ENCODE measurements around the gene GGCX. TPM values are rescaled to one million over a fixed set of nuclear protein-coding genes. Genes with fewer than 3 reads are reported as not detected.

Gene GGCX
- total and polyA plus RNA-seq, 2 experiments from 2014 or later = 64.5 to 66.1 TPM

- H3K4me3 ChIP-seq = no peak overlapping the region
- no peak overlapping the region for H3K4me2 ChIP-seq
- H2AFZ ChIP-seq = no peak overlapping the region
- peaks cover 40% of the 10 kb centered on the region for H3K79me2 ChIP-seq
- 80% methylated on average over 17 of the region's 17 CpGs for WGBS (ENCODE audit: low lambda C conversion rate, missing lambda C conversion rate)
- no peaks in the 10 kb centered on the region for H3K9me3 ChIP-seq (ENCODE audit: low read depth)
- H3K27ac ChIP-seq = no peak overlapping the region
- peaks cover 5% of the 10 kb centered on the region for H4K20me1 ChIP-seq (ENCODE audit: insufficient read depth, poor library complexity, severe bottlenecking)
- H3K27me3 ChIP-seq = no peaks in the 10 kb centered on the region
- TF ChIP-seq, protein P1, sequence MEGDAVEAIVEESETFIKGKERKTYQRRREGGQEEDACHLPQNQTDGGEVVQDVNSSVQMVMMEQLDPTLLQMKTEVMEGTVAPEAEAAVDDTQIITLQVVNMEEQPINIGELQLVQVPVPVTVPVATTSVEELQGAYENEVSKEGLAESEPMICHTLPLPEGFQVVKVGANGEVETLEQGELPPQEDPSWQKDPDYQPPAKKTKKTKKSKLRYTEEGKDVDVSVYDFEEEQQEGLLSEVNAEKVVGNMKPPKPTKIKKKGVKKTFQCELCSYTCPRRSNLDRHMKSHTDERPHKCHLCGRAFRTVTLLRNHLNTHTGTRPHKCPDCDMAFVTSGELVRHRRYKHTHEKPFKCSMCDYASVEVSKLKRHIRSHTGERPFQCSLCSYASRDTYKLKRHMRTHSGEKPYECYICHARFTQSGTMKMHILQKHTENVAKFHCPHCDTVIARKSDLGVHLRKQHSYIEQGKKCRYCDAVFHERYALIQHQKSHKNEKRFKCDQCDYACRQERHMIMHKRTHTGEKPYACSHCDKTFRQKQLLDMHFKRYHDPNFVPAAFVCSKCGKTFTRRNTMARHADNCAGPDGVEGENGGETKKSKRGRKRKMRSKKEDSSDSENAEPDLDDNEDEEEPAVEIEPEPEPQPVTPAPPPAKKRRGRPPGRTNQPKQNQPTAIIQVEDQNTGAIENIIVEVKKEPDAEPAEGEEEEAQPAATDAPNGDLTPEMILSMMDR (IDR thresholded peaks at IDR 0.05; ENCODE audit: poor library complexity) = no peak
- DNase-seq (ENCODE audit: low spot score) = no peak
- no peaks in the 10 kb centered on the region for H3K36me3 ChIP-seq (replicated peaks; ENCODE audit: insufficient read depth, low read depth)
- H3K9me2 ChIP-seq (replicated peaks; ENCODE audit: insufficient read depth) = no peaks in the 10 kb centered on the region
- peaks cover 21% of the 10 kb centered on the region for H3K4me1 ChIP-seq (ENCODE audit: insufficient read depth)
These were observed 38.4 kb upstream of the GGCX start for GRCh38 chr2:85599468-85600234.

GRCh38 chr2:85598594-85599340, 37.5 kb upstream of the GGCX start:
- Histone ChIP-seq H3K4me1 (ENCODE audit: insufficient read depth) (peaks cover 13% of the 10 kb centered on the region), H3K9me2 (replicated peaks; ENCODE audit: insufficient read depth) (no peaks in the 10 kb centered on the region), H3K27ac (no peak overlapping the region), H3K4me2 (no peak overlapping the region), H3K79me2 (peaks cover 31% of the 10 kb centered on the region), H3K36me3 (replicated peaks; ENCODE audit: insufficient read depth, low read depth) (no peaks in the 10 kb centered on the region), H3K27me3 (no peaks in the 10 kb centered on the region), H4K20me1 (ENCODE audit: insufficient read depth, poor library complexity, severe bottlenecking) (peaks cover 5% of the 10 kb centered on the region), H3K4me3 (no peak overlapping the region), H3K9me3 (ENCODE audit: low read depth) (no peaks in the 10 kb centered on the region), H2AFZ (no peak overlapping the region)
- 85% methylated on average over 14 of the region's 14 CpGs for WGBS (ENCODE audit: low lambda C conversion rate, missing lambda C conversion rate)
- TF ChIP-seq EZH2 (IDR thresholded peaks at IDR 0.05; ENCODE audit: borderline replicate concordance) (no peak), EZH2phosphoT487 (IDR thresholded peaks at IDR 0.05; ENCODE audit: low read depth, severe bottlenecking, unreplicated experiment) (no peak)
- TF ChIP-seq, protein P1 (IDR thresholded peaks at IDR 0.05; ENCODE audit: poor library complexity) = no peak
- DNase-seq (ENCODE audit: low spot score) = no peak

DNA sequence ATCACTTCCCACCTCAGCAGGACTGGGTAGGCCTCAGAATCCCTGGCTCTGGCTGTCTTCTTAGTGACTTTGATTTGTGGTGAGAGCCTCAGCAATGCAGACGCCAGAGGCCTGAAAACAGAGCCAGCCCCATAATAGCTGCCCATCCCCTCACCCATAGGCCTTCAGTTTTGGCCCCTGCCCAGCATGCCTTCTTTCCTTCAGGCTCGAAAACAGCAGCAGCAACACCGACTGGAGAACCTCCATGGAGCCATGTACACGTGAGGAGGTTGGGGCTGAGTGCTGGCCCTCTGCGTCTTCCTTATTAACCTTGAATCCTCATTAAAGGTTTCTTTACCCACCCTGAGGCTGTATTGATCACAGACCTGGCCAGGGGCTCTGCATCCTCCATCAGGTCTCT, 35.9 kb upstream of the GGCX start:
- TF ChIP-seq EZH2 (IDR thresholded peaks at IDR 0.05; ENCODE audit: borderline replicate concordance) (no peak), EZH2phosphoT487 (IDR thresholded peaks at IDR 0.05; ENCODE audit: low read depth, severe bottlenecking, unreplicated experiment) (no peak)
- TF ChIP-seq, protein P1 (IDR thresholded peaks at IDR 0.05; ENCODE audit: poor library complexity) = no peak
- Histone ChIP-seq H4K20me1 (ENCODE audit: insufficient read depth, poor library complexity, severe bottlenecking) (peaks cover 5% of the 10 kb centered on the region), H3K4me1 (ENCODE audit: insufficient read depth) (peaks cover 11% of the 10 kb centered on the region), H3K36me3 (replicated peaks; ENCODE audit: insufficient read depth, low read depth) (no peaks in the 10 kb centered on the region), H3K4me3 (no peak overlapping the region), H3K27me3 (no peaks in the 10 kb centered on the region), H2AFZ (no peak overlapping the region), H3K9me2 (replicated peaks; ENCODE audit: insufficient read depth) (no peaks in the 10 kb centered on the region), H3K4me2 (peak overlapping the region; percentile 80), H3K9me3 (ENCODE audit: low read depth) (no peaks in the 10 kb centered on the region), H3K27ac (no peak overlapping the region), H3K79me2 (peaks cover 28% of the 10 kb centered on the region)
- DNase-seq (ENCODE audit: low spot score) = no peak
- 91% methylated on average over 5 of the region's 5 CpGs for WGBS (ENCODE audit: low lambda C conversion rate, missing lambda C conversion rate)

Measured in hepatocyte (in vitro differentiated cells).